ENCODE measurements around the gene ZNF454.

Gene ZNF454

GRCh38 chr5:178994580-178995340 is 53.8 kb downstream of the ZNF454 start, which contains the start of gene GRM6:
Gene GRM6, minus strand, starts transcription at chr5:178995320. Its CDS starts 376 bp downstream, at chr5:178994944.
- Histone ChIP-seq H3K9me3 (ENCODE audit: control insufficient read depth, low read depth, low read length) (no peaks in the 10 kb centered on the region), H3K27me3 (ENCODE audit: control insufficient read depth, insufficient read depth, low read length) (peaks cover 55% of the 10 kb centered on the region), H3K27ac (ENCODE audit: low read length) (no peak within 1 kb of the TSS), H3K4me3 (ENCODE audit: low read length) (peak within 1 kb of the TSS; percentile 37), H3K4me1 (ENCODE audit: control insufficient read depth, low read depth, low read length) (peaks cover 4% of the 10 kb centered on the region), H3K9ac (ENCODE audit: low read length) (no peak within 1 kb of the TSS), H3K36me3 (ENCODE audit: control insufficient read depth, low read depth, low read length) (no peaks in the 10 kb centered on the region)

- Histone ChIP-seq H3K4me1 (ENCODE audit: control insufficient read depth, low read depth, low read length) (peaks cover 4% of the 10 kb centered on the region), H3K27ac (ENCODE audit: low read length) (no peak overlapping the region), H3K36me3 (ENCODE audit: control insufficient read depth, low read depth, low read length) (no peaks in the 10 kb centered on the region), H3K27me3 (ENCODE audit: control insufficient read depth, insufficient read depth, low read length) (peaks cover 55% of the 10 kb centered on the region), H3K9ac (ENCODE audit: low read length) (no peak overlapping the region), H3K9me3 (ENCODE audit: control insufficient read depth, low read depth, low read length) (peaks cover under 1% of the 10 kb centered on the region), H3K4me3 (ENCODE audit: low read length) (peak overlapping the region; percentile 37)
Observed at GRCh38 chr5:178995341-178995690, 54.3 kb downstream of the ZNF454 start.

GRCh38 chr5:178996156-178996555 is 55.2 kb downstream of the ZNF454 start:
- H3K9me3 ChIP-seq (ENCODE audit: control insufficient read depth, low read depth, low read length): peaks cover 7% of the 10 kb centered on the region
- no peaks in the 10 kb centered on the region for H3K36me3 ChIP-seq (ENCODE audit: control insufficient read depth, low read depth, low read length)
- H3K4me1 ChIP-seq (ENCODE audit: control insufficient read depth, low read depth, low read length): peaks cover 4% of the 10 kb centered on the region
- H3K9ac ChIP-seq (ENCODE audit: low read length): no peak overlapping the region
- no peak overlapping the region for H3K27ac ChIP-seq (ENCODE audit: low read length)
- peaks cover 55% of the 10 kb centered on the region for H3K27me3 ChIP-seq (ENCODE audit: control insufficient read depth, insufficient read depth, low read length)
- H3K4me3 ChIP-seq (ENCODE audit: low read length): no peak overlapping the region

GRCh38 chr5:178997191-178997590 is 56.2 kb downstream of the ZNF454 start:
- Histone ChIP-seq H3K9me3 (ENCODE audit: control insufficient read depth, low read depth, low read length) (peaks cover 10% of the 10 kb centered on the region), H3K4me1 (ENCODE audit: control insufficient read depth, low read depth, low read length) (peaks cover 4% of the 10 kb centered on the region), H3K27ac (ENCODE audit: low read length) (no peak overlapping the region), H3K4me3 (ENCODE audit: low read length) (no peak overlapping the region), H3K9ac (ENCODE audit: low read length) (no peak overlapping the region), H3K36me3 (ENCODE audit: control insufficient read depth, low read depth, low read length) (no peaks in the 10 kb centered on the region), H3K27me3 (ENCODE audit: control insufficient read depth, insufficient read depth, low read length) (peaks cover 54% of the 10 kb centered on the region)

GRCh38 chr5:178998441-178998840 is 57.4 kb downstream of the ZNF454 start:
- Histone ChIP-seq H3K27me3 (ENCODE audit: control insufficient read depth, insufficient read depth, low read length) (peaks cover 42% of the 10 kb centered on the region), H3K4me1 (ENCODE audit: control insufficient read depth, low read depth, low read length) (peaks cover 4% of the 10 kb centered on the region), H3K9ac (ENCODE audit: low read length) (no peak overlapping the region), H3K4me3 (ENCODE audit: low read length) (no peak overlapping the region), H3K9me3 (ENCODE audit: control insufficient read depth, low read depth, low read length) (peaks cover 14% of the 10 kb centered on the region), H3K36me3 (ENCODE audit: control insufficient read depth, low read depth, low read length) (no peaks in the 10 kb centered on the region), H3K27ac (ENCODE audit: low read length) (no peak overlapping the region)

- H3K9ac ChIP-seq (ENCODE audit: low read length): no peak overlapping the region
- no peaks in the 10 kb centered on the region for H3K36me3 ChIP-seq (ENCODE audit: control insufficient read depth, low read depth, low read length)
- H3K4me3 ChIP-seq (ENCODE audit: low read length): no peak overlapping the region
- H3K27ac ChIP-seq (ENCODE audit: low read length): no peak overlapping the region
- no peaks in the 10 kb centered on the region for H3K4me1 ChIP-seq (ENCODE audit: control insufficient read depth, low read depth, low read length)
- no peaks in the 10 kb centered on the region for H3K27me3 ChIP-seq (ENCODE audit: control insufficient read depth, insufficient read depth, low read length)
- peaks cover 54% of the 10 kb centered on the region for H3K9me3 ChIP-seq (ENCODE audit: control insufficient read depth, low read depth, low read length)
Observed at GRCh38 chr5:179006564-179006963, 65.6 kb downstream of the ZNF454 start.

GRCh38 chr5:179008667-179009066 is 67.7 kb downstream of the ZNF454 start:
- H3K4me3 ChIP-seq (ENCODE audit: low read length): no peak overlapping the region

More at GRCh38 chr5:179008667-179009066, 67.7 kb downstream of the ZNF454 start:
- Histone ChIP-seq H3K9ac (ENCODE audit: low read length) (no peak overlapping the region), H3K36me3 (ENCODE audit: control insufficient read depth, low read depth, low read length) (no peaks in the 10 kb centered on the region), H3K4me1 (ENCODE audit: control insufficient read depth, low read depth, low read length) (no peaks in the 10 kb centered on the region), H3K27me3 (ENCODE audit: control insufficient read depth, insufficient read depth, low read length) (no peaks in the 10 kb centered on the region), H3K9me3 (ENCODE audit: control insufficient read depth, low read depth, low read length) (peaks cover 57% of the 10 kb centered on the region), H3K27ac (ENCODE audit: low read length) (no peak overlapping the region)

All from iPS-18a (cell line).